UCSD-AML1 (cell line): ENCODE results near the gene ELF5.
A peak's percentile ranks its signal among the peaks of the same experiment; 100 is the strongest.

Source experiments
- DNase-seq: peaks from one replicate; lab custom pipeline; 2025; ENCODE audit not compliant: unreplicated experiment; lab: John Stamatoyannopoulos, UW

The ELF5 gene

DNA sequence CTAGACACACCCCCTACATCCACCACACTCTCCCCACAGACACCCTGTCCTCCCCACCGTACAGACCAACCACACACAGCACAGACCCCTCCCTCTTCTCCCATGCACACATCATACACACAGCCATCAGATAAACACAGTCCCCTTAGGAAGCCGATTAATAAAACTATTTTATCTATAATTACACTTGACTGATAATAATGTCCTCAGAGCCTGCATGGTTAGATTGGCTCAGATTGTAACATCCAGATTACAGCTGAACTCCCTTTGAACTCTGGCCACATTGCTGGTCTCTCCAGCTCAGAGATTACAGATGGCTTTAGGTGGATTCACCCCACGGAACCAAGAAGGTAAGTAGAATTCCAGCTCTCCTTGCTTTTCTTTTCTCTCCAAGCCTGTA is 9.5 kb upstream of the ELF5 start:
- DNase-seq = no peak

DNA sequence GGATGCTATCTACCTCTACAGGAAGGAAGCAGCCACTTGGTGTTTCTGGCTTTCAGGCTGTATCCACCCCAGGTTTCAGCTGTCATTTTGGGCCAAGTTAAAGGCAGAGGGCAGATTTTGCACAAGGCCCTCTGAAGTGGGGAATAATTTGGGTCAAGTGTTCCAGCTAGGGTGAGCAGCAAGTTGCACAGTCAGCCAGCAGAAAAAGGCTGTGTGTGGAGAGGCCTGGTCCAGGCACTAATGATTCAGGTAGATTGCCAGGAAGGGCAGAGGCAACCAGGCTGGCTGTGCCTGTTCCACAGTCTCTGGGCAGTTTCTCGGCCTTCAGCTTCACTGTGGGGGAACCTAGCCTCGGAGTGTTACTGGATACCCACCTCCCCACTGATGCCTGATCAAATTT is 8.6 kb upstream of the ELF5 start:
- no peak for DNase-seq

DNA sequence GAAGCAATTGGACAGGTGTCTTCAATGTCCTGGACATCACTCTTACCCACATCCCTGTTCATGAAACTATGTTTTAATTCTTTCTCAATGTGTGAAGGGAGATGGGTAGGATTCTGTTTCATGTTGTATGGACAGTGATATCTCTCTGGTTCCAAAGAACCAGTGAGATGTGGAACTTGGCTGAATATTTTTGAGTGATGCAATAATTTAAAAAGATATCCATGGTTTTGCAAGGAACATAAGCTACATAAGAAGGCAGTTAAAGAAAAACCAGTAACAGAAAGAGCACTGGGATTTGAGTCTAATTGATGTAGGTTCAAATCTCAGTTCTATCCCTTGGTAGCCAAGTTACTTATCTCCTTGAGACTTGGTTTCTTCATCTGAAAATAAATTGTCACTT is 7.7 kb upstream of the ELF5 start:
- no peak for DNase-seq

- DNase-seq = no peak
These were observed 6.1 kb upstream of the ELF5 start for GRCh38 chr11:34519595-34520235.

GRCh38 chr11:34516247-34517040 is 2.9 kb upstream of the ELF5 start:
- no peak for DNase-seq

- no peak for DNase-seq
These were observed 1.0 kb upstream of the ELF5 start for GRCh38 chr11:34514597-34514996.

GRCh38 chr11:34512840-34513681 is 533 bp downstream of the ELF5 start:
- DNase-seq = peak; percentile 50

DNA sequence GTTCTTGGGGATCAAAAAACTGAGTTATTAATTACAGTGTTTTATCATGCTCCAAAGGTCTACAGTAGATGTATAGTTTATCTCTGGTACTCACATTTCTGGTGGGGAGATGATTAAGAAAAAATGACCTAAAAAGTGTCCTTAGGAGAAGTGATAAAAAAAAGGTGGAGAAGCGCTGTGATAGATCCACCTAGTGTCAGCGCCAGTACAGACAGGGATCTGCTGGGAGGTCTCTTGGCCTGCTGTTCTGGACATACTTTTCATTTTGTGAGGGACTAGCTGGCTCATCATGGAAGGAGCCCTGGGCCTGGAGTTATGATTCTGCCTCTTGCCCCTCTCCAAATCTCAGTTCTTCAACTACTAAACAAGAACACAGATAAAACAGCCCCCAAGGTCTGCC is 2.9 kb downstream of the ELF5 start:
- DNase-seq = no peak

DNA sequence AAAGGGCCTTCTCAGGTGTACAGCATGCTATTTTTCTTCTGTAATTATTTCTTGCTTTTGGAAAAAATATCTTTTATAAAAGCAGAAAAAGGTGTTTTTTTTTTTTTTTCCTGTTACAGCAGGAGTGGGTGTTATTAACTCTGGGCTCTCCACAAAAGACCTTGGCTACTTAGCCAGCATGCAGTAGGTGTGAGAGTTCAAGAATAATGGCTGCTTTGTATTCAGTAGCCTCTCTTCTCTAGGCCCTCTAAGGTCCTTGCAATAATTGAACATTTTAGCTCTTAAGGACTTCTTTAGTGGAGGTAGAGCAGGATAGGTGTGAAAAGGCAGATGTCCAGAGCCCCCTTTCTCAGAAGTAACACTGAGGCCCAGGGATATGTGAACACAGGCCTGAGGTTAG is 3.4 kb downstream of the ELF5 start:
- no peak for DNase-seq

- peak; percentile 34 for DNase-seq
These were observed 4.2 kb downstream of the ELF5 start for GRCh38 chr11:34509336-34509876.

DNA sequence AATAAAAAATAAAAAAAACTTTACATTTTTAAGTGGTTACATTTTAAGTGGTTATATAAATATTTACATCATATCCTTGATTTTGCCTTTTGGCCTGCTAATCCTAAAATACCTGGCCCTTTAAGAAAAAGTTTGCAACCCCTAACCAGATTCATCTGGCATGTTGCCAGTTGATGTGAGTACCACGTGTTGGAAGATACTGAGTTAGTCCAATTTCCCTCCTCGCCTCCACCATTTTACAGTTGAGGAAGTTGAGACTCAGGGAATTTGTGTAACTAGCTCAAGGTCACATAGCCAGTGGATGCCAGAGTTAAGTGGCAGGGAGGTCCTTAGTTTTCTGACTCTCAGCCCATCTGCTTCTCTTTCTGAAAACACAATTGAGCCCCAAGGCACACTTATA is 5.1 kb downstream of the ELF5 start:
- DNase-seq = no peak

GRCh38 chr11:34507610-34508009 is 6.0 kb downstream of the ELF5 start:
- DNase-seq = no peak

GRCh38 chr11:34507156-34507555 is 6.4 kb downstream of the ELF5 start:
- no peak for DNase-seq

GRCh38 chr11:34505874-34506273 is 7.7 kb downstream of the ELF5 start:
- no peak for DNase-seq

DNA sequence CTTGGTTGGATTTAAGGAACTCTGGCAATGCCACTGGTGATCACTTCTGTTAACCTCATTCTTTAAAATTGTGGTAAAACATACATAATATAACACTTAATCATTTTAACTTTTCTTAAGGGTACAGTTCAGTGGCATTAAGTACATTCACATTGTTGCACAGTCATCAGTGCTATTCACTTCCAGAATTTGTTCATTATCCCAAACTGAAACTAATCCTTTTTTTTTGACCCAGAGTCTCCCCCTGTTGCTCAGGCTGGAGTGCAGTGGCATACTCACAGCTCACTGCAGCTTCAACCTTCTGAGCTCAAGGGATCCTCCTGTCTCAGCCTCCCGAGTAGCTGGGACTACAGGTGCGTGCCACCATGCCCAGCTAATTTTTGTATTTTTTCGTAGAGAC is 10.6 kb downstream of the ELF5 start:
- DNase-seq = no peak

DNA sequence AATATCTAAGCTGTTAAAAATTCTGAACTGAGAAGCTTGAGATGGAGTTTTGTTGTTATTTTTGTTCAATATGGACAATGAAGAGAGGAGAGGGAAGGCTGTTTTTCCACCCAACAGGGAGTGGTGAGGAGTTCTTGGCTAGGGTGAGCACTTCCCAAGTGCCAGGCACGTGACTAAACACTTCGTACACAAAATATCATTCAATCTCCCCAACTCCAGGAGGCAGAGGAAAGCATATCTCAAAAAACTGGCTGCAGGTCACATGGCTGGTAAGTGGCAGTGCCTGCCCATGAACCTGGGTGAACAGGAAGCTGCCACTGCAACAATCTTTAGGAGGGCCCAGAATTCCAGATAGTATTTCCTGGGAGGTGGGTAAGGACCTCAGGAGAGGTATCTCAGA is 11.6 kb downstream of the ELF5 start:
- no peak for DNase-seq

DNA sequence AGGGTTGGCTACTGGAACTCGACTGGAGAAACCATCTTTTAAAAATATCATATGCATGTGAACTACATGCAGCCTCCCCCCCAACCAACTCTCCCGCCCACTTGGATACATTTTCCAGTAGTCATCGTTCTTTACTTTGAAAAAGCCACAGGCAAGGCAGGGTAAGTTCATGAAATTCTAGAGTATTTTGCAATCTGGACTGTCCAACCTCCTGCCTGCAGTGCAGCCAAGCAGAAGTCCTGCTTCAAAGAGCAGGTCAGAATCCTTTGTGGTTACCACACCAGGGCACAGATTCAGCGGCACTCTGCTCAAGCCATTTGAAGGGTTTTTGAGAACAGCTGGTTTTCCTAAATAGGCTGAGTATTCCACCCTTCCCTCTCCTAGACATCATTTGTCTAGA is 12.1 kb downstream of the ELF5 start:
- no peak for DNase-seq

DNA sequence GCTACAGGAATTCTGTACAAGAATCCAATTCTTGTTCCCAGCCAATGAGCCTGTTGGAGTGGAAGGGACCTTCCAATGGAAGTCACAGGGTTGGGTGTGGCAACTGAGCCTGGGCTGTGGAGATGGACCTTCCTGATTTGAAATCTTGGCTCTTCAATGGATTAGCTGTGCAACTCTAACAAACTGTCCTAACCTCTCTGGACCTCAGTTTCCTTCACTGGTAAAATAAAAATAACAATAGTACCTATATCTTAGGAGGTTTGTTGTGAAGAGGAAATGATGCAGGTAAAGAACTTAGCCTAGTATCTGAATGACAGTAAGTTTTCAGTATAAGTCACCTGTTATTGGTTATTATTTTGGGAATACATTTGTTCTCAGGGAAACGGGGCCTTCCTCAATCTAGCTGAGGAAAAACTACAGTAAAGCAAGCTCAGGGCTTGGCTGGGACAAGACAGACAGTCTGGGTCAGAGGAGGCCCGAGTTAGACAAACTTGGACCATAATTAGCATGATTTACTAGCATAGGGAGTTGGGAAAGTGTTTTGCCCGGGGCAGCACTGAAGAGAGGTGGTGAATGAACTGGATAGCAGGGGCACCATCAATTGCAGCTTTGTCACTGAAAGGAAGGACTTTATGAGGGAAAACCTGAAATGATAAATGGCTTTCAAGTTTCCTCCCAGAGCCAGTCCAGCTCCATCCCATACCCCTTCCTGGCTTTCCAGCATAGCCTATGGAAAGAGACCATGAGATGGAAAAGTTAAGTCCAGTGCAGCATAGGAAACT is 13.7 kb downstream of the ELF5 start:
- no peak for DNase-seq

DNA sequence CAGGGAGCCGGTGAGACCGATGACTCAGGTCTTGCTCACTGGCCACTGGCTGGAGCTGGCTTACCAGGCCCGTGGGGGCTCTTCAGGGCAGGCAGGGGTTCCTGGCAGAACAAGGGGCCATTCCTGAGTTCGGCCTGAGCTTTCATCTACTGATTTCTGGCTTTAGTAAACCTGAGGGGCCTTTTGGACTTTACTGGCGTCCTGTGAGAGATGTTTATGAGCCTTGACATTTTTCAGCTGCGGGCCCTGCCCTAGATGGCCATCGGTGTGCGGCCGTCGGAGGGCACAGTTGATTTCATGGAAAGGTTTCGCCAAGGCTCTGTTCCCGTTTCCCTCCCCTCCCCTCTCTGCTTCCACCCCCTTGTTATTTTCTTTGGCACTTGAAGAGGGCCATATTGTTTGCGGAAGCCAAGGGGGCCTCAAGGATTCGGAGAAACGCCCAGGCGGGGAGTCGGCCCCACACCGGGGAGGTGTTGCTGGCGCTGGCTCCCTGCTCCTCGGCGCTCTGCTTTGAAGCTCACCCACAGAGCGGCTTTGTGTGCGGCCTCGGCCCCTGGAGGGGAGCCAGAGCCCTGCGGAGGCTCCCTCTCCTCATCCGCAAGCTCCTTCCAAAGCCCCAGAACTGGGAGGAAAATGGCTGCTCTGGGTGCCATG is 17.7 kb downstream of the ELF5 start:
- DNase-seq = no peak

DNA sequence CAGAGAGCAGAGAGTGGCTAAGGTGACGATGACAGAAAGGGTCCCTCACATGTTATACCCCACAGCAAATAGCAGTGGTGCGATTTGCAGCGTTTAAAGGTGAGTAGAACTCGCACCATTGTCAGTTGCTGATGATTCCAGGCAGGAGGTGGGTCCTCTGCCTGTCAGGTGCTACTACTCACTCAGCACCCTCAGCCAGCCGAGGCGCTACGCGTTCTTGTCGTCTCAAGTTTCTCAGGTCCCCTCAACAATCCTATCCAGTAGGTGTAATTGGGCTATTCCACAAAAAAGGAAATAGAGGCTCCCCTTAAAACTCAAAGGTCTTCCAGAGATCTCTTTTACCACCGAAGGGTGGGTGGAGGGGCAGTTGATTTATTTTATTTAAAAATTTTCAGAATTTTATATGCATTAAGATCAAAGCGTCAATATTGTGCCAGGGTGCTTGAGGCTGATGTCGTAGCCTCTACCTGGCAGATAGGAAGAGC is 18.3 kb downstream of the ELF5 start:
- DNase-seq = no peak
